SH-SY5Y (cell line): ENCODE measurements around the gene PRSS56.

Source experiments
- GATA2 ChIP-seq: IDR thresholded peaks from 2 replicates; pipeline ENCODE4 v1.6.1; 2011; ENCODE audit warnings: mild to moderate bottlenecking, low read depth, low read length
- GATA3 ChIP-seq: IDR thresholded peaks from 2 replicates; pipeline ENCODE4 v1.6.1; 2011; ENCODE audit warnings: low read depth, mild to moderate bottlenecking, low read length, moderate library complexity

DNA sequence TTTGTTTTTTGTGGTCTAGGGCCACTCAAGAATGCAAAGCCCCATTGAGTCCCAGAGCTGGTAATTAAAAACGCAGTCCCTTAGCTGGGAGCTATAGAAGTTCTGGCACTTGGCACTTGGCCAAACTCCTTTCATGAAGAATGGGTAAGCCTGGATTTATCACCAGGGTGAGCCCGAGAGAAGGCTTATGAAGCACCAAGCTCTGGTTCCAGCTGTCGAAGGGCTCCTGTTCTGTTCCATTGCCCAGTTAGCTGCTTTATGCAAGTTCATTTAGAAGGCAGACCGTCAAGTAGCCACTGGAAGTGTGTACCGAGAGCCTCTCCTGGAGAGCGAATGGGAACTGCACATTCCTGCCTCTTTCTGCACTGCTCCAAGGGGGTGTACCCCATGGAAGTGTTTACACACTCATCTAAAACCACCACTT is 46.7 kb upstream of the PRSS56 start:
- no peak for TF ChIP-seq GATA2
- no peak for TF ChIP-seq GATA3
